IMR-90 (cell line): ENCODE results near the gene MCM3AP.

ENCODE experiments used
- CEBPB ChIP-seq: IDR thresholded peaks from 2 replicates; pipeline ENCODE4 v1.6.1; 2012; ENCODE audit warnings: low read depth, low read length, improper control_type of control experiment
- CTCF ChIP-seq: conservative IDR thresholded peaks from 2 replicates; pipeline ENCODE4 v1.5.1; 2012; ENCODE audit warnings: mild to moderate bottlenecking, low read depth, low read length, improper control_type of control experiment
- MAFK ChIP-seq: IDR thresholded peaks from 2 replicates; pipeline ENCODE4 v1.6.1; 2012; ENCODE audit warnings: low read depth, low read length, improper control_type of control experiment
- MAZ ChIP-seq: IDR thresholded peaks from 2 replicates; pipeline ENCODE4 v1.6.1; 2012; ENCODE audit warnings: low read depth, mild to moderate bottlenecking, low read length, improper control_type of control experiment, moderate library complexity, borderline replicate concordance
- POLR2A ChIP-seq: IDR thresholded peaks from 2 replicates; pipeline ENCODE4 v1.6.1; 2012; ENCODE audit warnings: mild to moderate bottlenecking, low read depth, low read length
- RFX5 ChIP-seq: IDR thresholded peaks from 2 replicates; pipeline ENCODE4 v1.8.0; 2012; ENCODE audit warnings: low read depth, mild to moderate bottlenecking, low read length, moderate library complexity

- TF ChIP-seq CTCF (no peak), POLR2A (no peak), MAZ (no peak), CEBPB (no peak), MAFK (no peak), RFX5 (no peak)
These were observed 31.7 kb downstream of the MCM3AP start for GRCh38 chr21:46253610-46254124.
